ENCODE measurements around the gene EPB41L4A.
"Not testable (repeated sequence)": the region's sequence is repeated elsewhere in the genome, so short reads cannot be mapped to it uniquely, and the experiment has no call there.

The EPB41L4A gene

DNA sequence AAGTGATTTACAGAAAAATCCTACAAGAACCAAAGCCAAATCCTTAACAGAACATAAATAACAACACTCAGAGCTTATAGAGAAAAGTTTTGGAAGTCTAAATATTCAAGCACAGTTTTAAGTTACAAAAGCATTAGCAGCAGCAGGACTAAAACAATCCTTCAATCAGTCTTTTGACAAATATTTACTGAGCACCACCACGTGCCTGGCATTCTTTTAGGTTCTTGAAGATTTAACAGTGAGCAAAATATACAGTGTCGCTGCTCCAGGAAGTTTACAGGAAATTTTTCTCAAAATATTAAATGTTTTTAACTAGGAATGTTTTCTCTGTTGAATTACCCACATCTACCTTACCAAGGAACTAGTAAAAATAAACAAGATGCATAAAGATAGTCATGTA lies 11.4 kb downstream of the EPB41L4A start:
- no peak overlapping the region for H3K27ac ChIP-seq
- no peak for TF ChIP-seq ZFX (IDR thresholded peaks at IDR 0.05)
- TF ChIP-seq, protein P1, sequence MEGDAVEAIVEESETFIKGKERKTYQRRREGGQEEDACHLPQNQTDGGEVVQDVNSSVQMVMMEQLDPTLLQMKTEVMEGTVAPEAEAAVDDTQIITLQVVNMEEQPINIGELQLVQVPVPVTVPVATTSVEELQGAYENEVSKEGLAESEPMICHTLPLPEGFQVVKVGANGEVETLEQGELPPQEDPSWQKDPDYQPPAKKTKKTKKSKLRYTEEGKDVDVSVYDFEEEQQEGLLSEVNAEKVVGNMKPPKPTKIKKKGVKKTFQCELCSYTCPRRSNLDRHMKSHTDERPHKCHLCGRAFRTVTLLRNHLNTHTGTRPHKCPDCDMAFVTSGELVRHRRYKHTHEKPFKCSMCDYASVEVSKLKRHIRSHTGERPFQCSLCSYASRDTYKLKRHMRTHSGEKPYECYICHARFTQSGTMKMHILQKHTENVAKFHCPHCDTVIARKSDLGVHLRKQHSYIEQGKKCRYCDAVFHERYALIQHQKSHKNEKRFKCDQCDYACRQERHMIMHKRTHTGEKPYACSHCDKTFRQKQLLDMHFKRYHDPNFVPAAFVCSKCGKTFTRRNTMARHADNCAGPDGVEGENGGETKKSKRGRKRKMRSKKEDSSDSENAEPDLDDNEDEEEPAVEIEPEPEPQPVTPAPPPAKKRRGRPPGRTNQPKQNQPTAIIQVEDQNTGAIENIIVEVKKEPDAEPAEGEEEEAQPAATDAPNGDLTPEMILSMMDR (conservative IDR thresholded peaks at IDR 0.05), result no peak

DNA sequence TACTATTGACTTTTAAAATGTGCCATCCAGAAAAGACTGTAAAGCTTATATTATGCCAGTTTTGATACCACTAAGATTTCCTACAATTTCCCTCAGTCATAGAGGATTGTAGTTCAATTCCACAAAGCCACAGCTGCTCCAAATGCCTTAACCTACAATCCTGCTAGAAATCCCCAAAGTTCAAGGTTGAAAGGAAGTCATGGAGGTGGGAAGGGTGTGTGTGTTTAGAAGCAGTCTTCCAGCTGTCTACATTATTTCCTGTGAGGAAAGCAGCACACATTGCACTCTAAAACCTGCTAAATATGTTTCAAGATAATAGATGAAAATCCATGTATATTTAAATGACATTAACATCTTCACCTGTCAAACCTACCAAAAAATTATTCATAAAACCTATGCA lies 11.8 kb downstream of the EPB41L4A start:
- no peak overlapping the region for H3K27ac ChIP-seq
- TF ChIP-seq ZFX (IDR thresholded peaks at IDR 0.05), result no peak
- TF ChIP-seq, protein P1 (conservative IDR thresholded peaks at IDR 0.05), result no peak

DNA sequence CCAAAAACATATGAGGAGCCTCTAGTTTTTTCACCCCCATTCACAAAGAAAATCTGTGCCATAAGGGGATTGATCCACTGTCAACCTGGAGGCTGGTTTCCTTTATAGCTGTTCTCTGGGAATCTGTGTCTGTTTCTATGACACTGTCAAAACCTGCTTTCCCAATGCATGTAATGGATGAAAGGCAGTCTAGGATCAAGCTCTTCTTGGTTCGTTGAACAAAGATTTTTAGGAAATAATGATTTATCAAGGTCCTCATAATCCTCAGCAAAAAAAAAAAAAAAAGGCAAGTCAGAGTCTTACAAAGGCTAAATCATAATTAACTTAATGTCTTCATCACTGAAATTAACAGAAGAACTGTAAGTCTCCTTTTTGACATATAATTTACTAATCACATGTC lies 16.0 kb downstream of the EPB41L4A start:
- H3K27ac ChIP-seq, result no peak overlapping the region
- no peak for TF ChIP-seq ZFX (IDR thresholded peaks at IDR 0.05)
- TF ChIP-seq, protein P1 (conservative IDR thresholded peaks at IDR 0.05), result no peak

DNA sequence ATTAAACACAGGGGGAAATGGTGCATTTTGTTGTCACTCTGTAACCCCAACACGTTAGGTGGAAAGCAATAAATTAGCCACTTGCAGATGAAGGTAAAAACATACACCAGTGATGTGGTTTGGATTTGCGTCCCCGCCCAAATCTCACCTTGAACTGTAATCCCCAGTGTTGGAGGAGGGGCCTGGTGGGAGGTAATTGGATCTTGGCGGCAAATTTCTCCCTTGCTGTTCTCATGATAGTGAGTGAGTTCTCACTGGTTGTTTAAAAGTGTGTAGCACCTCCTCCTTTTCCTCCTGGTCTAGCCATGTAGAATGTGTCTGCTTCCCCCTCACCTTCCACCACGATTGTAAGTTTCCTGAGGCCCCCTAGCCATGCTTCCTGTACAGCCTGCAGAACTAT lies 17.2 kb downstream of the EPB41L4A start:
- no peak overlapping the region for H3K27ac ChIP-seq
- TF ChIP-seq, protein P1 (conservative IDR thresholded peaks at IDR 0.05), result no peak
- no peak for TF ChIP-seq ZFX (IDR thresholded peaks at IDR 0.05)

DNA sequence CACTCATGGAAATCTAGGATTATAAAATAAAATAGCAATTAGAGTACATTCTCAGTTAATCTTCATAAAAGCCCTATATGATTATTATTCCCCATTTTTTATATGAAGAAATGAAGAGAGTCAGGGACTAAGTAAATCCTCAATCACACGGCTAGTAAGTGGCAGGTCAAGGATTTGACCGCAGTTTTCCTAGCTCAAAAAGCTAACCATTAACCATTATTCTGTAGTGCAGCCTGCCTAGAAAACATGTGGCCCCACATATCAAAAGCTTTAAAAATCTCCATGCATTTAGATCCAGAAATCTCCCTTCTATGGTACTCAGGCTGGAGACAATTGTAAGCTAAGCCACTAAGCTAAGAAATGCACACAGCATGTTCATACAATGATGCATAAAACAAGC lies 21.4 kb downstream of the EPB41L4A start:
- TF ChIP-seq, protein P1 (conservative IDR thresholded peaks at IDR 0.05), result no peak
- TF ChIP-seq ZFX (IDR thresholded peaks at IDR 0.05), result no peak
- H3K27ac ChIP-seq, result no peak overlapping the region

DNA sequence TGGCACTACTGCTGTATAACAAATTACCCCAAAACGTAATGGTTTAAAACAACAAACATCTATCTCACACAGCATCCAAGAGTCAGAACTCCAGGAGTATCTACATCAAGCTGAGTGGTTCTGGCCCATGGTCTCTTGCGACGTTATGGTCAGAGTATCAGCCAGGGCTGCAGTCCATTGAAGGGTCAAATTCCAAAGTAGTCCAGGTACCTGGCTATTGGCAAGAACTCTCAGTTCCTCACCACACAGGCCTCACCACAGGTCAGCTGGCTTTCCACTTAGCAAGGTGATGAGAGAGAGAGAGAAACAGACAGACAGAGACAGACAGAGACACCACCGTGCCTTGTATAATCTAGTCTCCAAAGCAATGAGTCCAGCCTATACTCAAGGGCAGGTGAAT lies 22.6 kb downstream of the EPB41L4A start:
- TF ChIP-seq, protein P1 (conservative IDR thresholded peaks at IDR 0.05), result no peak
- TF ChIP-seq ZFX (IDR thresholded peaks at IDR 0.05), result no peak
- no peak overlapping the region for H3K27ac ChIP-seq

DNA sequence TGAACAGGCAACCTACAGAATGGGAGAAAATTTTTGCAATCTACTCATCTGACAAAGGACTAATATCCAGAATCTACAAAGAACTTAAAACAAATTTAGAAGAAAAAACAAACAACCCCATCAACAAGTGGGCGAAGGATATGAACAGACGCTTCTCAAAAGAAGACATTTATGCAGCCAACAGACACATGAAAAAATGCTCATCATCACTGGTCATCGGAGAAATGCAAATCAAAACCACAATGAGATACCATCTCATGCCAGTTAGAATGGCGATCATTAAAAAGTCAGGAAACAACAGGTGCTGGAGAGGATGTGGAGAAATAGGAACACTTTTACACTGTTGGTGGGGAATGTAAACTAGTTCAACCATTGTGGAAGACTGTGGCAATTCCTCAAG lies 23.8 kb downstream of the EPB41L4A start:
- H3K27ac ChIP-seq, result not testable (repeated sequence)

DNA sequence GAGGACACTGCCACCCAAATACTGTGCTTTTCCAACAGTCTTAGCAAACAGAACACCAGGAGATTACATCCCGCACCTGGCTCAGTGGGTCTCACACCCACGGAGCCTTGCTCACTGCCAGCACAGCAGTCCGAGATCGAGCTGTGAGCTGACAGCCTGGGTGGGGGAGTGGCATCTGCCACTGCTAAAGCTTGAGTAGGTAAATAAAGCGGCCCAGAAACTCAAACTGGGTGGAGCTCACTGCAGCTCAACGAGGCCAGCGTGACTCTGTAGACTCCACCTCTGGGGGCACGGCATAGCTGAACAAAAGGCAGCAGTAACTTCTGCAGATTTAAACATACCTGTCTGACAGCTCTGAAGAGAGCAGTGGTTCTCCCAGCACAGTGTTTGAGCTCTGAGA lies 28.8 kb downstream of the EPB41L4A start:
- no peak overlapping the region for H3K27ac ChIP-seq
- no peak for TF ChIP-seq ZFX (IDR thresholded peaks at IDR 0.05)
- TF ChIP-seq, protein P1 (conservative IDR thresholded peaks at IDR 0.05), result no peak

All from C4-2B (cell line).